GF-D8 (cell line): ENCODE results near the gene TMF1.
A peak's percentile ranks its signal among the peaks of the same experiment; 100 is the strongest.

Experiments
- DNase-seq: peaks from one replicate; lab custom pipeline; 2025; lab: John Stamatoyannopoulos, UW

Gene TMF1

GRCh38 chr3:69051756-69052471, at the start of gene TMF1:
Gene TMF1, minus strand, starts transcription at chr3:69052333. Its CDS starts 247 bp downstream, at chr3:69052086.
- DNase-seq: no peak

GRCh38 chr3:69099576-69099975, 47.4 kb upstream of the TMF1 start:
- DNase-seq: no peak

DNA sequence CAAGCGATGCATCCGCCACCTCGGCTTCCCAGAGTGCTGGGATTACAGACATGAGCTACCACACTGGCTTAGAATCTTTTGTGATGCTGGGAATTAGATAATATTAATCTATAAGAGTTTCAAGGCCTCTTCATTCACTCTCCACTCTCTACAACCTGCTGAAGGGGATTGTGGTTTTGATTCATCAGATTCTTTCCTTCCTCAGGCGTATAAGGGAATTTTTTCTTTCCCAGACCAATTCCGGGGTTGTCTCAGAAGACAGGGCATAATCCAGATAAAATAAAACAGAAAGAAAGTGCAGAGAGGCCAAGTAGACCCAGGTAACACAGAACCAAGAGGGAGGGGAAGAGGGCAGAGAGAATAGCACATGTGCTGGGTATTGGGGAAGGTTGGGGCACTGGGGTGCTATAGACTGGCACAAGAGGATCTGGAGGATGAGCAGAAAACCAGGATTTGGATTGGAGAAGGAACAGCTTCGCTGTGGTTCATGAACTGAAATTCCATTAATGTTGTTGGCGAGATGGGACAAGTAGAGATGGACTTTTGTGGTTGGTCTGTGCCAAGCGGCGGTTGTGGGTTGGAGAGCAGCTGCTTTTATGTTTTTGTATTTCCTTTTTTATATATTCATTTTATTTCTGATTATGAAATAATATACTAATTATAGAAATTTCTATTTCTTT, 45.4 kb upstream of the TMF1 start:
- no peak for DNase-seq

DNA sequence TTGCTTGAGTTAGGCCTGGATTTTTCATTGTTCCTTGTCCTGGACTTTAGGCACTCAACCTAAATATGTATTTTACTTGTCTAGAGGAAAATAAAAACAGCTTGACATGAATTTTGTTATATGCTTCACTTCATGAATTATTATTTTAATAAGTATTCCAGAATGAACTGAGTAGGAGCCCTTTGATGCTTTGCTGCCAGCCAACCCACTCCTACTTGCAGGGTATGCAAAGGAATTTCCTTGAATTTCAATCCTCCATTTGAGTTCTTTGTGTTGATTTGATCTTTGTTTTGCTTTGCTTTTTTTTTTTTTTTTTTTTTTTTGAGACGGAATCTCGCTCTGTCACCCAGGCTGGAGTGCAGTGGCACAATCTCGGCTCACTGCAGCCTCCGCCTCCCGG, 44.2 kb upstream of the TMF1 start:
- no peak for DNase-seq

- no peak for DNase-seq
Measured at GRCh38 chr3:69095636-69096035, 43.5 kb upstream of the TMF1 start.

- DNase-seq: peak; percentile 39
Measured at GRCh38 chr3:69094467-69095205, 42.5 kb upstream of the TMF1 start.

- peak; percentile 97 for DNase-seq
Measured at GRCh38 chr3:69092030-69092516, 39.9 kb upstream of the TMF1 start.

- DNase-seq: no peak
Measured at GRCh38 chr3:69091389-69092029, 39.4 kb upstream of the TMF1 start.

DNA sequence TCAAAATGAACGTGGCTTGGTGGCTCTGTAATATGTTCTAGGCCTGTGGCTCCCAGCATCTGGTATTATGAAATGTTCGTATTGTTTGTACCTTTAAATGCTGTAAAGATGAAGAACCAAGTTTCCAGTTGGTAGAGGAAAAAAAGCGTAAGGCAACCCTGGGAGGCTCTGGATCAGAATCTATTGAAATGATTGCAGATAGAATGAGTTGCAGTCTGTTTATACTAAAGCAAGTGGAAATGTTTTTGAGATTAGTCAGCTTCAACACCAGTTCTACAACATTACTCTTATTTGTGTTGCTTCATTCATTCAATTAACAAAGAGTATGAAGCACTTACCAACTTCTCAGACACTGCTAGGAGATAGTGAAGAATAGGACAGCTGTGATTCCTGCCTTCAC, 37.9 kb upstream of the TMF1 start:
- no peak for DNase-seq

DNA sequence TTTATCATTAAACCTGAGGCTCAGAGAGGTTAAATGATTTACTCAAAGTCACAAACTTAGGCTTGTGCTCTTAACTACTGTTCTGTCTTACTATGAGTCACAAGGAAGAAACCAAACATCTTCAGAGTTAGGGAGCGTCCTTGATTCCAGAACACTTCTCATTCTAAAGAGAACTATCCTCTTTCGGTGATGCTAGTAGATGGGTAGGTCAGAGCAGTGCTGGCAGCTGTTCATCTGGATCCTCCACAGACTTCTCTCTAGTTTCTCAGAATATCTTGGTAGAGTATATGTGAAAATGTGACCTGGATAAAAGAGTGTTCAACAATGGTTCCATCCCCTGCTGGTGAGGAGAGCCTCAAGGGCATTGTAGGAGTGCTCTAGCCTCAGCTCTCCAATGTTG, 35.9 kb upstream of the TMF1 start:
- no peak for DNase-seq

GRCh38 chr3:69087030-69087791, 35.1 kb upstream of the TMF1 start:
- no peak for DNase-seq

DNA sequence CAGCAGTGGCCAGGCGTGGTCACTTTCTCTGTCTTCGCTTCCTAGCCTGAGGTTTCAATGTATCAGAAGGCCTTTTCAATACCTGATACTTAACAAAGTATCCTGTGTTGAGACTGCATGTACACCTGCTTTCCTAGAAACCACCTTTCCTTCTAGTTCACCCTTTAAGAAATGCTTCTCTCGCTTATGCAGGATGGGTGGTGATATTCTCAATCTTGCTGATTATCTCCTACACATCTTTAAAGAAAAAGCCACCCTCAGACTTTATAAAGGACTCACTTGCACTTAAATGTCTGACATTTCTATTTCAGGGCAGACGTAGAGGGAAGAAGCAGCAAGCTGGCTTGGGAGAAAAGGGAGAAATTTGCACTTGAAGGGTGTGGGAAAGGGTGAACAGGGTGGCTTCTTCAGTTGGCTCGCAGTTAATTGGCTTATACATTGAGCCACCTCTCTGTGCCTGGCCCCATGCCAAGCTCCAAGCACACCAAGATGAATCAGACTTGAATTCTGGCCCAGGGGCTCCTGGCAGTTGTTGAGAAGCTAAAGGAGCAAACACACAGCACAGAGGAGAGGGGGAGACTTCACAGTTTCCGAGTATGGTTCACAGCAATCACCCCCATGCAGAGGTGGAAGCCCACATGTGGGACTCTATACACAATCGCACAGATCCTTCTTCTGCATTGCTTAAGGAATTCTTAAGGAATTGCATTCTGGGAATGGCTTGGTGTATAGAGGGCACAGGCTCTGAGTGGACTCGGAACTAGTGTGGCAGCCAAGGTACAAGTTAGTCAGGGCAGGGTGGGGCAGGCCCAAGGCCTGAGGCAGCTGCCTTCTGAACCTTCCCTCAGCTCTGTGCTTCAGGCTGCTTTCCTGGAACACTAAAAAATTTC, 33.9 kb upstream of the TMF1 start:
- peak; percentile 58 for DNase-seq

DNA sequence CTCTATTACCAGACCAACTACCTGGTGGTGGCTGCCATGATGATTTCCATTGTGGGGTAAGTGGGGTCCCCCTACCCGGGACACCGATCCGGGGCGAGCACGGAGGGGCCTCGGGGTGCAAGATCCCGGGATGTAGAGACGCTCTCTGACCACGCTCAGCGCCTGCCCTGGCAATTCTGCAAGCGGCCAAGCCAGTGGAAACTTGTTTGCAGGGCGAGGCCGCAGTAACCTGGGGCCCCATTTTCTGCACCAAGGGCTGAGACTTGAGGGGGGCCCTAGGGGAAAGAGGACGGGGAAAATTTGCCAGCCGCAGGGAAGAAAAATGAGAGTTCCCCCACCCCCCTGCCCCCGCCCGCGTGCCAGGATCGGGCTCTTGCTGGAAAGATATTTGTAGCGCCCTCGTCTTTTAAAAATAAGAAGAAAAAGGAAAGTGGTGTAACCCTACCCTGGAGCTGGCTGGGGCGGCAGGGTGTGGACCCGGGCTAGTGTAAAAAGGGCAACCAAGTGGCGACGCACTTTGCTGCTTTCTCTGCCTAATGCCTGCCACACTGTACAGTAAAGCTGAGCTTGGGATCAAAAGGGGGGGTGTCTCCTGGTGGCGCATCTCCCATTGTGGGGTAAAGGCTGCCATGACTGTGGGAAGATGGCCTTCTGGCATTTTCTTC, 33.2 kb upstream of the TMF1 start:
- DNase-seq: no peak

GRCh38 chr3:69084326-69085167, 32.4 kb upstream of the TMF1 start, which contains the start of gene ARL6IP5:
Gene ARL6IP5, plus strand, starts transcription at chr3:69084937. Its CDS starts 111 bp downstream, at chr3:69085048.
- DNase-seq: peak; percentile 94

DNA sequence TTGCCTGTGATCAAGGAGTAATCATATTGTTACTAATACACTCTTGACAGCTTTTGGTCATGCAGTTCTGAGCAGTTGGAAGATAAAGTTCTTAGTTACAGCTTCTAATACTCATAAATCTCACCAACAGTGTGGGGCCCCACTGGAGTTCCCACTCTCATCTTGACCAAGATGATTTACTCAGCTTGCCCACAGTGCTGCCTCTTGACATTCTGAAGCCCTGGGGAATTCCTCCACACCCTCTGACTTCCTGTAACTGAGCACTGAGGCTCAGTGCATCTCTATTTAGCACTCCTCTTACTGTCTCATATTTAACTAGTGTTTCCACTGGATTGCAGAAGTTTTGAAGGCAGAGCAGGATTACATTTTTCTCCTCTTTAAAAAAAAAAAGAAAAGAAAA, 30.7 kb upstream of the TMF1 start:
- peak; percentile 79 for DNase-seq

- DNase-seq: no peak
Measured at GRCh38 chr3:69082361-69082760, 30.2 kb upstream of the TMF1 start.

DNA sequence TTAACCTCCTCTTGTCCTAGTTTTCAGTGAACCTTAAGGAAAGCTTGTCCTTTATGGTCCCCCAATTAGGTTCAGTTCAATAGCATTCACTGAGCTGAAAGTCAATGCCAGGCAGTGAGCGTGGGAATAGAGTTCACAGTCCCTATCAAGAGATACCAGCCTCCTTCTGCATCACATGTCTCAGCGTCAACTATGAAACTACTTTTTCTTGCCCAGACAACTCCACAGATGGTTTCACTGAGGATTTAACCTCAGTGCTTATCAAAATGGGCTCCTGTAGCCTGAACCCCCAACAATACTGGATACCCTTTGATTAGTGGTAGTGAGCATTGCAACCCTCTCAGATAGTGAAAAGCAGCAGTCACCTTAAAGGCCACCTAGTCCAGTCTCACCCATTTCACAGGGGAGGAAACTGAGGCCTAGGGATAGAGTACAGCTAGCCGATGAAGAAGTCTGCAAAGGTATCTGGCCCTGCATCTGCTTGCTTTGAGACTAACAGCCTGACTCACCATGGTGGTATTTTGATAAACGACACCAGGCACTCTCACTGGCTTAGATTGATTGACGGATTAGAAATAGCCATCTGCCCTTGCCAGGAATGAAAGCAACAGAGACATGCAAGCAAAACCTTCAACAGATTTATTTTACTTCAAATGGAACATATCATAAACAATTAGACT, 29.6 kb upstream of the TMF1 start:
- DNase-seq: no peak

- peak; percentile 62 for DNase-seq
Measured at GRCh38 chr3:69080233-69080920, 28.2 kb upstream of the TMF1 start, which contains the start of gene UBA3. Gene UBA3, minus strand, starts transcription at chr3:69080365. Its CDS starts 12 bp downstream, at chr3:69080353.
